GM23248 (cell line): Measurements from ENCODE around the gene KRT26. TPM values are rescaled to one million over a fixed set of nuclear protein-coding genes. Genes with fewer than 3 reads are reported as not detected.

Experiments used
- DNase-seq: peaks from one replicate; pipeline ENCODE4 v3.0.0-alpha.2; 2015
- H2AFZ ChIP-seq: fragments of 200-600 bp; sonication (generic); 2 replicates; pipeline ENCODE4 v1.6.1; 2016; ENCODE audit warnings: antibody characterized with exemption
- H3F3A ChIP-seq: fragments of 200-600 bp; sonication (generic); 2 replicates; pipeline ENCODE4 v1.6.1; 2016; ENCODE audit warnings: mild to moderate bottlenecking, antibody characterized with exemption, mixed run types; ENCODE audit not compliant: insufficient read depth
- H3K27ac ChIP-seq: fragments of 200-600 bp; sonication (generic); 2 replicates; pipeline ENCODE4 v1.5.1; 2016; ENCODE audit warnings: mild to moderate bottlenecking
- H3K27me3 ChIP-seq: fragments of 200-600 bp; sonication (generic); replicated peaks from 2 replicates; pipeline ENCODE4 v1.6.1; 2016; ENCODE audit warnings: mild to moderate bottlenecking; ENCODE audit not compliant: insufficient read depth
- H3K36me3 ChIP-seq: fragments of 200-600 bp; sonication (generic); 2 replicates; pipeline ENCODE4 v1.6.1; 2016; ENCODE audit warnings: low read depth, mild to moderate bottlenecking
- H3K4me1 ChIP-seq: fragments of 200-600 bp; sonication (generic); 2 replicates; pipeline ENCODE4 v1.6.1; 2016; ENCODE audit warnings: mild to moderate bottlenecking; ENCODE audit not compliant: insufficient read depth
- H3K4me2 ChIP-seq: fragments of 200-600 bp; sonication (generic); one replicate; pipeline ENCODE4 v1.6.1; 2016; ENCODE audit warnings: mild to moderate bottlenecking; ENCODE audit not compliant: unreplicated experiment
- H3K4me3 ChIP-seq: fragments of 200-600 bp; sonication (generic); 2 replicates; pipeline ENCODE4 v1.5.1; 2016; ENCODE audit warnings: mild to moderate bottlenecking
- H3K79me2 ChIP-seq: fragments of 200-600 bp; sonication (generic); 2 replicates; pipeline ENCODE4 v1.6.1; 2016; ENCODE audit warnings: mild to moderate bottlenecking; ENCODE audit not compliant: insufficient read depth
- H3K9ac ChIP-seq: fragments of 200-600 bp; sonication (generic); 2 replicates; pipeline ENCODE4 v1.6.1; 2016; ENCODE audit warnings: mild to moderate bottlenecking
- H3K9me2 ChIP-seq: fragments of 200-600 bp; sonication (generic); 2 replicates; pipeline ENCODE4 v1.6.1; 2016; ENCODE audit warnings: mixed run types, mild to moderate bottlenecking, moderate library complexity; ENCODE audit not compliant: insufficient read depth
- H3K9me3 ChIP-seq: fragments of 200-600 bp; sonication (generic); one replicate; pipeline ENCODE4 v1.6.1; 2017; ENCODE audit warnings: low read depth
- H4K20me1 ChIP-seq: fragments of 200-600 bp; sonication (generic); 2 replicates; pipeline ENCODE4 v1.6.0; 2016; ENCODE audit not compliant: insufficient read depth
- EZH2 ChIP-seq: fragments of 200-600 bp; sonication (generic); IDR thresholded peaks from 2 replicates; pipeline ENCODE4 v1.6.1; 2018; ENCODE audit warnings: antibody characterized with exemption, mild to moderate bottlenecking; ENCODE audit not compliant: insufficient read depth, poor library complexity, severe bottlenecking
- EZH2phosphoT487 ChIP-seq: fragments of 200-600 bp; sonication (generic); IDR thresholded peaks from 2 replicates; pipeline ENCODE4 v1.6.1; 2018; ENCODE audit warnings: antibody characterized with exemption, moderate library complexity, mild to moderate bottlenecking, low read depth; ENCODE audit not compliant: insufficient read depth
- WGBS, 2 experiments: methylation state at CpG; one replicate each; pipeline ENCODE4 v1.1.6; 2015 to 2017; ENCODE audit warnings: low lambda C conversion rate in 2 of 2, low coverage in 1 of 2; ENCODE audit errors: missing lambda C conversion rate in 2 of 2; 5-methylcytosine and 5-hydroxymethylcytosine counted together
- in situ Hi-C: fragments of 300-500 bp; cut with MboI; formaldehyde crosslinking; loops from 2 replicates; pipeline ENCODE4 v1.15.0; 2020
- polyA plus RNA-seq: library from polyadenylated mRNA; unstranded; fragments of >200 nt; fragmentation: Nextera tagmentation; extraction: Ambion mirVana; gene quantifications from 2 replicates; pipeline ENCODE4 v1.2.1, GENCODE V29; 2016
- total RNA-seq: library from RNA; depleted of rRNA; stranded (reverse); fragments of >200 nt; shearing (Covaris generic); gene quantifications from 2 replicates; pipeline ENCODE4 v1.2.3, GENCODE V29; 2014

Gene KRT26
- total and polyA plus RNA-seq, 2 experiments from 2014 or later, result not detected

GRCh38 chr17:40800381-40800780 is 28.4 kb upstream of the KRT26 start:
- H3K9ac ChIP-seq, result no peak overlapping the region
- no peak overlapping the region for H3K27ac ChIP-seq
- H3K79me2 ChIP-seq, result no peaks in the 10 kb centered on the region
- H3K4me2 ChIP-seq, result no peak overlapping the region
- peaks cover 27% of the 10 kb centered on the region; the same call in 1 of the 2 replicates for H3K27me3 ChIP-seq
- no peaks in the 10 kb centered on the region for H3K9me2 ChIP-seq
- no peaks in the 10 kb centered on the region for H3K36me3 ChIP-seq
- in situ Hi-C loops, result loop anchor here (10.0 kb wide), 1 partner anchor 864 kb away; no protein-coding TSS in a partner anchor
- no peak overlapping the region for H3K4me3 ChIP-seq
- no peaks in the 10 kb centered on the region for H4K20me1 ChIP-seq
- no peak overlapping the region for H2AFZ ChIP-seq
- no peak for DNase-seq
- 9 to 19% methylated on average over 1 of the region's 1 CpG for WGBS, 2 experiments
- H3K9me3 ChIP-seq, result no peaks in the 10 kb centered on the region
- TF ChIP-seq EZH2 (no peak), EZH2phosphoT487 (no peak)
- H3F3A ChIP-seq, result no peaks in the 10 kb centered on the region
- H3K4me1 ChIP-seq, result no peaks in the 10 kb centered on the region

DNA sequence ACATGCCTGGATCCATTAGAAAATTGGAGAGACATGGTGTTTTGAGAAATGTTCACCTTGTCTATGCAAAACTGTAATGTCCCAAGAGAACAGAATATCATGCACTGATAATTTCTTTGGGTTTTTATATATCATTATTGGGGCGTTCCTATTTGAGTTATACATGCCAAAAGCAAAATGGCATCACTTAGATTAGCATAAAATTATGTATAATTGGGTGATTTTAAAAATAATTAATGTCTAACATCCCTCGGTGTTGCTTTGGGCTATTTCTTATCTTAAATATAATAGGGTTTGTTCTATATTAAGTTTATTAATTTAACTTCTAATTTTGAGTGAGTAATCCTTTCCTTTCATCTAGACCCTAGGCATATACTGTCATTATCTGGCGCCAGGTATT is 27.9 kb upstream of the KRT26 start, which contains the start of gene KRT28:
Gene KRT28, minus strand, starts transcription at position 101 of the 400 bp plus-strand sequence. Its CDS starts 66 bp downstream, at position 35.
- Histone ChIP-seq H3K27ac (no peak within 1 kb of the TSS), H3K4me3 (no peak within 1 kb of the TSS), H3K36me3 (no peaks in the 10 kb centered on the region), H3K4me2 (no peak within 1 kb of the TSS), H3K9ac (no peak within 1 kb of the TSS), H3K9me2 (no peaks in the 10 kb centered on the region), H3F3A (no peaks in the 10 kb centered on the region), H3K4me1 (no peaks in the 10 kb centered on the region), H2AFZ (no peak within 1 kb of the TSS), H4K20me1 (no peaks in the 10 kb centered on the region), H3K27me3 (peaks cover 31% of the 10 kb centered on the region; the same call in 1 of the 2 replicates), H3K9me3 (no peaks in the 10 kb centered on the region), H3K79me2 (no peaks in the 10 kb centered on the region)
- no peak for DNase-seq
- in situ Hi-C loops, result loop anchor here (10.0 to 25.0 kb wide), 2 partner anchors 438 to 865 kb away; partner anchors contain the start of gene GJD3
- 15 to 20% methylated on average over 3 of the region's 3 CpGs for WGBS, 2 experiments
- no peak for TF ChIP-seq EZH2

DNA sequence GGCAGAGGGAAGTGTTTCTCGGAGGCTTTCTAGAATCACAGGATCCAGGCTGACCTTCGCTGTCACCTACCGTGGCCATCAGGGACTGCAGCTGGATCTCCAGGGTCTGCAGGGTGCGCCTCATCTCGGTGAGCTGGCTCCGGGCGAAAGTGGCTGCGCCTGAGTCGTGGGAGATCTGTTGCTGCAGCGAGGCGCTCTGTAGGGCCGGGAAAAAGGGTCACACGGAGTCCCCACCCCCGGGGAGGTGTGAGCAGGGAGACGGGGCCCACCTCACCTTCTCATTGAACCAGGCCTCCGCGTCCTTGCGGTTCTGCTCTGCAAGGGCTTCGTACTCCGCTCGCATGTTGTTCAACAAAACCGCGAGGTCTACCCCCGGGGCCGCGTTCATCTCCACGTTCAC is 24.8 kb upstream of the KRT26 start:
- in situ Hi-C loops, result loop anchor here (25.0 kb wide), 1 partner anchor 435 kb away; the partner anchor contains the start of gene GJD3
- no peaks in the 10 kb centered on the region for H3K9me2 ChIP-seq

DNA sequence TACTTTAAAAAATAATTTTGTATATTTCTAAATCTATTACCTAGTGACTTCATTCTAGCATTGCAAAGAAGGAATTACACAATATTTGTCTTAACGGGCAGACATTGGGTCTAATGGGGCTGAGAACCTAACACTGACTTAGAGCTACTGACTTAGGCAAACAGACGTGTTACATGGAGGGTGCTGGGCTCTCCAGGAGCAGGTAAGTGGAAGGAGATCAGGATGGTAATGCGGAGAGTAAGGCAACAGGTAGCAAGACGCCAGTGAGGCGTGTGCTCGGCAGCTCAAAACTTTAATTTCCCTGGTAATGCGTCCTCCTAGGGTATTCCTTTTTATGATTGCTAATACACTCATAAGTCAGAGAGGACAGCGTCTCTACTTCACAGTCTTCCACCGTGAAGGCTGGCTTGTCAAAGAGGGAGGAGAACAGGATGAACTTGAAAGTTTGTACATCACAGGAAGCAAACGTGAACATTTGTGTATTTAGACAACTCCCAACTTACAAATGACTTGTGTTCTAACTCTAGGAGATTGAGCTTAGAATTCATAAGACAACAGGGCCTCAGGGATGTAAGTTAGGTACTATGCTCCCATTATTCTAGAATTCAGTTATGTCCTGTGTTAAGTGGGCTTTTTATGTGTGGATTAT is 23.1 kb upstream of the KRT26 start:
- Histone ChIP-seq H2AFZ (no peak overlapping the region), H3K4me1 (no peaks in the 10 kb centered on the region), H3K9me3 (no peaks in the 10 kb centered on the region), H3K79me2 (no peaks in the 10 kb centered on the region), H3K4me2 (no peak overlapping the region), H3K9ac (no peak overlapping the region), H3F3A (no peaks in the 10 kb centered on the region), H3K4me3 (no peak overlapping the region), H3K27ac (no peak overlapping the region), H3K27me3 (peaks cover 40% of the 10 kb centered on the region), H3K9me2 (no peaks in the 10 kb centered on the region), H3K36me3 (no peaks in the 10 kb centered on the region), H4K20me1 (no peaks in the 10 kb centered on the region)
- no peak for DNase-seq
- TF ChIP-seq EZH2, result no peak
- no peak for TF ChIP-seq EZH2phosphoT487
- in situ Hi-C loops, result loop anchor here (25.0 kb wide), 1 partner anchor 433 kb away; the partner anchor contains the start of gene GJD3
- WGBS, 2 experiments, result 73 to 74% methylated on average over 10 of the region's 10 CpGs

More for the DNA sequence above, 24.8 kb upstream of the KRT26 start:
- no peaks in the 10 kb centered on the region for H3K9me3 ChIP-seq
- H3K4me2 ChIP-seq, result no peak overlapping the region
- no peak overlapping the region for H2AFZ ChIP-seq
- H3K9ac ChIP-seq, result no peak overlapping the region
- no peaks in the 10 kb centered on the region for H3K36me3 ChIP-seq
- H3K27me3 ChIP-seq, result peaks cover 46% of the 10 kb centered on the region
- no peak for TF ChIP-seq EZH2phosphoT487
- no peak for TF ChIP-seq EZH2
- WGBS, 2 experiments, result 73% methylated on average over 27 of the region's 27 CpGs
- H3K79me2 ChIP-seq, result no peaks in the 10 kb centered on the region
- no peak for DNase-seq
- H3K27ac ChIP-seq, result no peak overlapping the region
- H4K20me1 ChIP-seq, result no peaks in the 10 kb centered on the region
- no peaks in the 10 kb centered on the region for H3F3A ChIP-seq
- no peaks in the 10 kb centered on the region for H3K4me1 ChIP-seq
- no peak overlapping the region for H3K4me3 ChIP-seq
